Measurements from ENCODE around the gene P2RX6. TPM values are rescaled to one million over a fixed set of nuclear protein-coding genes. Genes with fewer than 3 reads are reported as not detected.
"Not testable (repeated sequence)": the region's sequence is repeated elsewhere in the genome, so short reads cannot be mapped to it uniquely, and the experiment has no call there.

The P2RX6 gene
- total RNA-seq, result not detected

- intact Hi-C loops (cut with micrococcal nuclease), result loop anchor here (1.0 kb wide), 1 partner anchor 13 kb away; the partner anchor contains the start of gene THAP7
- Mint-ChIP-seq H3K36me3 (no peaks in the 10 kb centered on the region), H3K27ac (peak within 1 kb of the TSS; percentile 70), H3K27me3 (no peaks in the 10 kb centered on the region), H3K9me3 (no peaks in the 10 kb centered on the region), H3K4me3 (peak within 1 kb of the TSS; percentile 89), H3K4me1 (ENCODE audit: low read depth) (peaks cover 20% of the 10 kb centered on the region)
- DNase-seq, result no peak
- ChIA-PET POLR2A (interaction anchor here (1.1 kb wide), 1 partner anchor 12 kb away, joined by 3 read pairs; the partner anchor contains the start of gene THAP7), CTCF (interaction anchor here (0.9 to 1.4 kb wide), 2 partner anchors 33 to 87 kb away, joined by 3 to 5 read pairs; partner anchors contain the start of gene LZTR1)
These were observed at the start of gene P2RX6 for GRCh38 chr22:21014726-21015465. TSS of gene P2RX6 (plus strand) at chr22:21015165. CDS start at chr22:21015175, 10 bp downstream.

- no peak overlapping the region for H3K27ac Mint-ChIP-seq
- no peaks in the 10 kb centered on the region for H3K36me3 Mint-ChIP-seq
- POLR2A ChIA-PET, result no interaction called here
- peaks cover 8% of the 10 kb centered on the region for H3K27me3 Mint-ChIP-seq
- intact Hi-C loops (cut with micrococcal nuclease), result loop anchor here (5.0 to 10.0 kb wide), 2 partner anchors 49 to 139 kb away; partner anchors contain the start of gene CRKL
- no peaks in the 10 kb centered on the region for H3K9me3 Mint-ChIP-seq
- DNase-seq, result no peak
- no peak overlapping the region for H3K4me3 Mint-ChIP-seq
- peaks cover 11% of the 10 kb centered on the region for H3K4me1 Mint-ChIP-seq (ENCODE audit: low read depth)
- CTCF ChIA-PET, result interaction anchor here (1.7 kb wide), 1 partner anchor 16 kb away, joined by 5 read pairs; the partner anchor contains the start of gene LZTR1
These were observed 48.8 kb upstream of the P2RX6 start for GRCh38 chr22:20965888-20966855.

- Mint-ChIP-seq H3K36me3 (no peaks in the 10 kb centered on the region), H3K27ac (no peak within 1 kb of the TSS), H3K9me3 (no peaks in the 10 kb centered on the region), H3K27me3 (peaks cover 8% of the 10 kb centered on the region), H3K4me1 (ENCODE audit: low read depth) (peaks cover 6% of the 10 kb centered on the region), H3K4me3 (no peak within 1 kb of the TSS)
- ChIA-PET CTCF (interaction anchor here (0.7 kb wide), 1 partner anchor 18 kb away, joined by 3 read pairs; no protein-coding TSS in a partner anchor), POLR2A (no interaction called here)
- intact Hi-C loops (cut with micrococcal nuclease), result loop anchor here (5.0 to 10.0 kb wide), 2 partner anchors 50 to 138 kb away; partner anchors contain the start of gene CRKL
- DNase-seq, result no peak
These were observed 47.9 kb upstream of the P2RX6 start, which contains the start of gene AIFM3 for GRCh38 chr22:20966883-20967696. TSS of gene AIFM3 (plus strand) at chr22:20967255. CDS start at chr22:20967945, 690 bp downstream.

DNA sequence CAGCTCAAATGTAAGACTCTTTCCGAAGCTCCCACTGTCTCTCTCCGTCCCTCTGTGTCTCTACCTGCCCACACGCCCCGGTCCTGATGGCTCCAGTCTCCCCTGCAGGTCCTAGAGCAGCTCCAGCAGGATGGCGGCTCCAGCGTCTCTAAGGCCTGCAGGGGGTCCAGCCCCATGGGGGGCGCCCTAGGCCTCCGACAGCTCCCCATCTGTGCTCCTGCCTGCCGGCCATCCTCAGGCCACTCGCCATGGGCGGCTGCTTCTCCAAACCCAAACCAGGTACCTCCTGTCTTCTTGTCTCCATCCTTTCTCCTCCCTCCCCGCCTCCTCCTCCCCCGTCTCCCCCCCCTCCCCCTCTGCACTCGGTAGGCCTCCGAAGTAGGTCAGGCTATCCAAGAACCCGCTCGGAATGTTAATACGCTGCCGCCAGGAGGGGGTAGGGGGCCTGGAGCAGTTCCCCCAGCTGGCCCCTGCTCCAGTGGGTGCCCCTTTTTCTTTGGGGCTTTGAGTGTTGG is 47.2 kb upstream of the P2RX6 start:
- H3K27ac Mint-ChIP-seq, result no peak overlapping the region
- H3K27me3 Mint-ChIP-seq, result peaks cover 8% of the 10 kb centered on the region
- intact Hi-C loops (cut with micrococcal nuclease), result loop anchor here (5.0 to 10.0 kb wide), 2 partner anchors 50 to 137 kb away; partner anchors contain the start of gene CRKL
- H3K36me3 Mint-ChIP-seq, result no peaks in the 10 kb centered on the region
- no peak overlapping the region for H3K4me3 Mint-ChIP-seq
- H3K4me1 Mint-ChIP-seq (ENCODE audit: low read depth), result peaks cover 6% of the 10 kb centered on the region
- CTCF ChIA-PET, result interaction anchor here (0.7 kb wide), 1 partner anchor 19 kb away, joined by 3 read pairs; no protein-coding TSS in a partner anchor
- no peak for DNase-seq
- no peaks in the 10 kb centered on the region for H3K9me3 Mint-ChIP-seq
- POLR2A ChIA-PET, result no interaction called here

DNA sequence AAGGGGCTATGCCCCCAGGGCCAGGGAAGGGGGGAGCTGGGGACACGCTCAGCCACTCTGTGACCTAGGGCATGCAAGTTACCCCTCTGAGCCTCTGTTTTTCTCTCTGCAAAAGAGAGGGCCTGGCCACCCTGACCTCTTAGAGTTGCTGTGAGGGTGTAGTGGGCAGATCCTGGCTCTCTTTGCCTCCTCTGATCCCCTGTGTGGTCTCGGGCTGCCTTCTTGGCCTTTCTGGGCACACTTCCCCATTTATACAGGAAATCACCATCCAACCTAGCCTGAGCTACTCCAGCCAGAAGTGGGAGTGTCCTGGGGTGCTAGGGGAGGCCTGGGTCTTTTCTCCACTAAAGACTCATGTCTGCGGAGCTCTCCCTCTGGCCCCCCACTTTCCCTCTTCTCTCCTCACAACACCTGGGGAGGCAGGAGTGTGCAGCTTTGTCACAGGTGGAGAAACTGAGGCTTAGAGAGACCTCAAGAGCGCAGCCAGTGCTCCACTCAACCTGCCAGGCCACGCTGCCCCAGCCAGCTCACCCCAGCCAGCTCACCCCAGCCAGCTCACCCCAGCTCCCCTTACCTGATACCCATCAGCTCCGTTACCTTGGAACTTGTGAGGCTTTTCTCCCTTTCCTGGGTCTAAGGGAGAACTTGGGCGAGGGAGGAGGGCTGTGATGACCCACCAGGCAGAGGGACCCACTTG is 46.5 kb upstream of the P2RX6 start:
- POLR2A ChIA-PET, result no interaction called here
- no peak for DNase-seq
- Mint-ChIP-seq H3K4me3 (no peak overlapping the region), H3K4me1 (ENCODE audit: low read depth) (peaks cover 6% of the 10 kb centered on the region), H3K27me3 (peaks cover 8% of the 10 kb centered on the region), H3K9me3 (no peaks in the 10 kb centered on the region), H3K36me3 (no peaks in the 10 kb centered on the region), H3K27ac (no peak overlapping the region)
- CTCF ChIA-PET, result no interaction called here
- intact Hi-C loops (cut with micrococcal nuclease), result loop anchor here (5.0 to 10.0 kb wide), 2 partner anchors 51 to 136 kb away; partner anchors contain the start of gene CRKL

DNA sequence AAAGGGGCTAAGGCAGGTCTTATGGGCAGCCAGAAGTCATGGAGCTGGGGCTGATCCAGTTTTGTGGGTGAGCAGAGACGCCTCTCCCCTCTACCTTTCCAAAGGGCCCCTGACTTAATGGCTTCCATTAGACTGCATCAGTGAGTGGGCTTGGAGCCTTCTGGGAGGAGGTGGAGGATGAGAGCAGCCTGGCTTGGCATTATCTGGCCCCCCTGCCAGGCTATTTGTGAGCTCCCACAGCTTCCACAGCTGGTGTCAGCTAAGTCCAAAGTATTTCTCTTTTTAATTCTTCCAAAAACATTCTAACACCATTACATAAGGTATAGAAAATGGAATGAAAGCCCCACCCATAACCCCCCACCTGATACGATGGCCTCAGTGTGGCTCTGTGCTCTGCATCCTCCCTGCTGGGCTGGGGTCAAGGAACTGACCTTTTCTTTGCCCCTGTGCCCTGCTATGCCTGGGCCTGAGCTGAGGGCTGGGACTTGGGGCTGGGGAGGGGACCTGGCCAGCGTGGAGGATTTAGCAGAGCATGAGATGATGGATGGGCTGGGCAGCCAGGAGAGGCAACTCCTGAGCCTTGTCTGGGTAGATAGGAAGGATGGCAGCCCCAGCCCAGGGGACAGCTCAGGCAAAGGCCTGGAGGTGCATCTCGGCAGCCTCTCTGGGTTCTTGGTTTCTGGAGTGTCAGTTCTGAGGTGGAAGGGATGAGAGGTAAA is 43.9 kb upstream of the P2RX6 start:
- CTCF ChIA-PET, result interaction anchor here (1.0 to 2.7 kb wide), 4 partner anchors 10 to 85 kb away, joined by 3 to 11 read pairs (median 6); partner anchors contain the start of gene LZTR1
- intact Hi-C loops (cut with micrococcal nuclease), result no loop called here
- Mint-ChIP-seq H3K4me3 (no peak overlapping the region), H3K27ac (no peak overlapping the region), H3K4me1 (ENCODE audit: low read depth) (no peaks in the 10 kb centered on the region), H3K9me3 (no peaks in the 10 kb centered on the region), H3K27me3 (peaks cover 3% of the 10 kb centered on the region), H3K36me3 (no peaks in the 10 kb centered on the region)
- DNase-seq, result no peak
- POLR2A ChIA-PET, result interaction anchor here (1.2 kb wide), 1 partner anchor 11 kb away, joined by 3 read pairs; the partner anchor contains the start of gene LZTR1

- H3K27ac Mint-ChIP-seq; intact Hi-C loops (cut with micrococcal nuclease); H3K27me3 Mint-ChIP-seq; H3K9me3 Mint-ChIP-seq; H3K4me1 Mint-ChIP-seq (ENCODE audit: low read depth); DNase-seq; H3K4me3 Mint-ChIP-seq; H3K36me3 Mint-ChIP-seq: not testable (repeated sequence)
- CTCF ChIA-PET, result interaction anchor here (1.0 to 2.7 kb wide), 5 partner anchors 10 to 86 kb away, joined by 3 to 11 read pairs (median 4); partner anchors contain the start of gene LZTR1
- POLR2A ChIA-PET, result interaction anchor here (0.7 to 1.2 kb wide), 2 partner anchors 10 to 82 kb away, joined by 3 to 4 read pairs; partner anchors contain the start of gene LZTR1
These were observed 42.8 kb upstream of the P2RX6 start for GRCh38 chr22:20972014-20972694.

DNA sequence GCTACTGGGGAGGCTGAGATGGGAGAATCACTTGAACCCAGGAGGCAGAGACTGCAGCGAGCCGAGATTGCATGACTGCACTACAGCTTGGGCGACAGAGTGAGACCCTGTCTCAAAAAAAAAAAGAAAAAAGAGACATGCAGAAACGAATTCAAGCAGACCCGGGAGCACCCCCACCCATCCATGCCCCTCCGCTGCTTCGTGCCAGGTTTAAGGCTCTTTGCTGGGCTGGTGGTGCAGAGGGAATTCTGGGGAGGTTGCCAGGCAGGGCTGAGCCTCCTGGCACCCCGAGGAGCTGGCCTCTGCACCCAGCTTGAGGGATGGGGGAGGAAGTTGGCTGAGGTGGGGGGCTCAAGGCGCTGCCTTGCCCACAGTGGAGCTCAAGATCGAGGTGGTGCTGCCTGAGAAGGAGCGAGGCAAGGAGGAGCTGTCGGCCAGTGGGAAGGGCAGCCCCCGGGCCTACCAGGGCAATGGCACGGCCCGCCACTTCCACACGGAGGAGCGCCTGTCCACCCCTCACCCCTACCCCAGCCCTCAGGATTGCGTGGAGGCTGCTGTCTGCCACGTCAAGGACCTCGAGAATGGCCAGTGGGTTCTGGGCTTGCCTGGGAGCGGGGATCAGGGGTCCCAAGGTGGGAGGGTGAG is 41.9 kb upstream of the P2RX6 start:
- intact Hi-C loops (cut with micrococcal nuclease), result no loop called here
- no peak for DNase-seq
- POLR2A ChIA-PET, result interaction anchor here (0.7 kb wide), 1 partner anchor 82 kb away, joined by 4 read pairs; no protein-coding TSS in a partner anchor
- H3K4me3 Mint-ChIP-seq, result no peak overlapping the region
- CTCF ChIA-PET, result interaction anchor here (1.0 to 1.8 kb wide), 2 partner anchors 12 to 14 kb away, joined by 3 to 7 read pairs; no protein-coding TSS in a partner anchor
- no peaks in the 10 kb centered on the region for H3K36me3 Mint-ChIP-seq
- H3K27ac Mint-ChIP-seq, result no peak overlapping the region
- H3K27me3 Mint-ChIP-seq, result peaks cover 3% of the 10 kb centered on the region
- H3K4me1 Mint-ChIP-seq (ENCODE audit: low read depth), result no peaks in the 10 kb centered on the region
- no peaks in the 10 kb centered on the region for H3K9me3 Mint-ChIP-seq

GRCh38 chr22:20973634-20974286 is 41.2 kb upstream of the P2RX6 start:
- Mint-ChIP-seq H3K27me3 (peaks cover 3% of the 10 kb centered on the region), H3K4me3 (no peak overlapping the region), H3K9me3 (peaks cover 6% of the 10 kb centered on the region), H3K36me3 (no peaks in the 10 kb centered on the region), H3K27ac (no peak overlapping the region), H3K4me1 (ENCODE audit: low read depth) (peaks cover under 1% of the 10 kb centered on the region)
- intact Hi-C loops (cut with micrococcal nuclease), result no loop called here
- ChIA-PET CTCF (no interaction called here), POLR2A (no interaction called here)
- no peak for DNase-seq
